Measurements from ENCODE around the gene PELI2.

GRCh38 chr14:56149995-56150394, 31.8 kb downstream of the PELI2 start:
- TF ChIP-seq EZH2 (IDR thresholded peaks at IDR 0.05; ENCODE audit: low read depth) (no peak), CTCF (conservative IDR thresholded peaks at IDR 0.05) (no peak)

Measured in PC-9 (cell line).